Endothelial cell of umbilical vein (primary cell): ENCODE data around the gene KLF1. TPM values are rescaled to one million over a fixed set of nuclear protein-coding genes. Genes with fewer than 3 reads are reported as not detected.

Source experiments
- BruUV-seq: library from RNA; stranded (reverse); fragments of 400-500 nt; replicated peaks from 2 replicates; lab custom pipeline; 2021; lab: Mats Ljungman, UMichigan
- CTCF ChIA-PET: fragments of 300-600, 350-600 bp; sonication (Branson Sonifier 250); formaldehyde crosslinking; loops from one replicate; lab custom pipeline; 2021; ENCODE audit warnings: antibody characterized with exemption, inconsistent platforms; lab: Charles Lee
- POLR2A ChIA-PET: fragments of 300-600, 350-600 bp; sonication (Branson Sonifier 250); formaldehyde crosslinking; loops from one replicate; lab custom pipeline; 2021; ENCODE audit warnings: antibody characterized with exemption, inconsistent platforms; lab: Charles Lee
- DNase-seq: peaks from one replicate; pipeline ENCODE4 v3.0.0-alpha.2; 2011; ENCODE audit warnings: low read depth, low spot score
- FAIRE-seq: peaks from 2 replicates; lab custom pipeline; 2011; peaks lifted over from hg19 to GRCh38; lab: Jason Lieb, UNC
- H2AFZ ChIP-seq: 2 replicates; pipeline ENCODE4 v1.6.0; 2012; ENCODE audit warnings: low read depth, low read length, control low read depth, inconsistent platforms
- H3K27ac ChIP-seq: 2 replicates; pipeline ENCODE4 v1.5.1; 2011; ENCODE audit warnings: low read depth, mild to moderate bottlenecking, control low read depth, low read length, moderate library complexity; ENCODE audit not compliant: insufficient read depth
- H3K27me3 ChIP-seq, 2 experiments: 2 replicates each; pipeline versions ENCODE4 v1.6.0 to v1.6.1; 2011; ENCODE audit warnings: low read length in 2 of 2, mixed read lengths in 1 of 2; ENCODE audit not compliant: control insufficient read depth in 2 of 2, insufficient read depth in 2 of 2
- H3K36me3 ChIP-seq, 2 experiments: 2 replicates in 1 of 2; 3 replicates in 1 of 2; pipeline ENCODE4 v1.5.1; 2011; ENCODE audit warnings: low read length in 2 of 2, mild to moderate bottlenecking in 1 of 2, moderate library complexity in 1 of 2; ENCODE audit not compliant: control insufficient read depth in 2 of 2, insufficient read depth in 2 of 2; ENCODE audit errors: extremely low read depth in 1 of 2
- H3K4me1 ChIP-seq: 3 replicates; pipeline ENCODE4 v1.5.1; 2011; ENCODE audit warnings: mild to moderate bottlenecking, low read length; ENCODE audit not compliant: control insufficient read depth, insufficient read depth; ENCODE audit errors: extremely low read depth
- H3K4me2 ChIP-seq: 2 replicates; pipeline ENCODE4 v1.6.1; 2011; ENCODE audit warnings: low read length, control low read depth, mixed read lengths; ENCODE audit not compliant: insufficient read depth
- H3K4me3 ChIP-seq, 3 experiments: fragments of 200-600 bp in 1 of 3; sonication (generic), shearing (Covaris generic) in 1 of 3; replicated peaks in 1 of 3; 2 replicates each; pipeline ENCODE4 v1.5.1; 2011 to 2016; ENCODE audit warnings: control low read depth in 3 of 3, low read length in 3 of 3, mild to moderate bottlenecking in 2 of 3, inconsistent platforms in 1 of 3, low read depth in 1 of 3, moderate library complexity in 1 of 3; ENCODE audit not compliant: insufficient read depth in 1 of 3
- H3K79me2 ChIP-seq: 2 replicates; pipeline ENCODE4 v1.6.0; 2012; ENCODE audit warnings: low read length, inconsistent platforms; ENCODE audit not compliant: control insufficient read depth, insufficient read depth
- H3K9ac ChIP-seq: replicated peaks from 2 replicates; pipeline ENCODE3; 2011; ENCODE audit warnings: low read length, control low read depth; ENCODE audit not compliant: insufficient read depth; ENCODE audit errors: extremely low read depth
- H3K9me1 ChIP-seq: replicated peaks from 3 replicates; pipeline ENCODE4 v1.6.0; 2011; ENCODE audit warnings: mild to moderate bottlenecking, low read length; ENCODE audit not compliant: control insufficient read depth, insufficient read depth; ENCODE audit errors: extremely low read depth
- H3K9me3 ChIP-seq: replicated peaks from 2 replicates; pipeline ENCODE4 v1.5.1; 2012; ENCODE audit warnings: low read length, inconsistent platforms; ENCODE audit not compliant: control insufficient read depth, insufficient read depth
- H4K20me1 ChIP-seq: replicated peaks from 2 replicates; pipeline ENCODE3; 2011; ENCODE audit warnings: mild to moderate bottlenecking, low read length; ENCODE audit not compliant: control insufficient read depth, insufficient read depth; ENCODE audit errors: extremely low read depth
- CTCF ChIP-seq, 2 donors: IDR thresholded peaks; 1 replicate in 1 of 2; 2 replicates in 1 of 2; pipeline ENCODE4 v1.5.1; 2011; ENCODE audit warnings: low read length in 2 of 2, mild to moderate bottlenecking in 2 of 2, moderate library complexity in 2 of 2, control low read depth in 1 of 2, inconsistent platforms in 1 of 2, low read depth in 1 of 2; ENCODE audit not compliant: insufficient read depth in 1 of 2; ENCODE audit errors: extremely low read depth in 1 of 2
- EZH2 ChIP-seq: IDR thresholded peaks from 2 replicates; pipeline ENCODE4 v1.6.1; 2012; ENCODE audit warnings: borderline replicate concordance, low read depth, mild to moderate bottlenecking, moderate library complexity, low read length, inconsistent platforms; ENCODE audit not compliant: severe bottlenecking
- FOS ChIP-seq: IDR thresholded peaks from 2 replicates; pipeline ENCODE4 v1.6.1; 2011; ENCODE audit warnings: mild to moderate bottlenecking, low read length, moderate library complexity, borderline replicate concordance; ENCODE audit not compliant: insufficient read depth
- GATA2 ChIP-seq: IDR thresholded peaks from 2 replicates; pipeline ENCODE4 v1.7.0; 2011; ENCODE audit warnings: low read depth, mild to moderate bottlenecking, moderate library complexity, mixed read lengths, low read length; ENCODE audit not compliant: insufficient read length, insufficient read depth
- JUN ChIP-seq: IDR thresholded peaks from 2 replicates; pipeline ENCODE4 v1.6.1; 2011; ENCODE audit warnings: borderline replicate concordance, low read depth; ENCODE audit not compliant: insufficient read length, insufficient read depth
- MYC ChIP-seq: IDR thresholded peaks from one replicate; pipeline ENCODE4 v1.6.1; 2011; ENCODE audit warnings: mild to moderate bottlenecking, low read depth, low read length
- POLR2A ChIP-seq: IDR thresholded peaks from 2 replicates; pipeline ENCODE4 v1.6.1; 2012; ENCODE audit warnings: low read depth, mild to moderate bottlenecking, control low read depth, low read length
- POLR2AphosphoS5 ChIP-seq: IDR thresholded peaks from 2 replicates; pipeline ENCODE4 v1.6.1; 2012; ENCODE audit warnings: low read depth, mild to moderate bottlenecking, control low read depth, low read length, moderate library complexity; ENCODE audit not compliant: insufficient read depth
- dilution Hi-C: fragments of 300-500 bp; cut with MboI; formaldehyde crosslinking; loops from one replicate; pipeline ENCODE4 v1.15.0; 2019; ENCODE audit warnings: low sequenced_read_pairs; ENCODE audit not compliant: extremely low pct_ligation_motif_present
- intact Hi-C: fragments of 100-400 bp; cut with micrococcal nuclease; formaldehyde crosslinking; loops from one replicate; pipeline ENCODE4 v1.10.0; 2022
- polyA plus RNA-seq, 4 experiments: library from polyadenylated mRNA; depleted of rRNA in 3 of 4; stranded (reverse) in 3 of 4; unstranded in 1 of 4; fragments of >200 nt; gene quantifications; 2 replicates each; pipeline versions ENCODE4 v1.2.1 to v1.2.3, GENCODE V29; 2011 to 2012; ENCODE audit warnings: missing spikeins in 1 of 4
- total RNA-seq: library from RNA; stranded (reverse); gene quantifications from 2 replicates; pipeline ENCODE4 v1.2.3, GENCODE V29; 2021
- TF ChIP-seq, protein P1 (sequence below): IDR thresholded peaks from 2 replicates; pipeline ENCODE4 v1.6.1; 2011; ENCODE audit not compliant: insufficient read depth, insufficient read length

Gene KLF1
- total and polyA plus RNA-seq, 2 donors (not counting 3 experiments of a cell fraction or from before 2014, with no cell fraction given), result not detected

- no peak for DNase-seq
- Histone ChIP-seq H3K9me3 (no peaks in the 10 kb centered on the region), H3K4me3 (no peak overlapping the region), H3K27me3 (peaks cover 0 to 1% of the 10 kb centered on the region in 2 experiments), H3K4me2 (no peak overlapping the region), H4K20me1 (no peaks in the 10 kb centered on the region), H3K36me3 (no peaks in the 10 kb centered on the region), H3K9me1 (no peaks in the 10 kb centered on the region), H2AFZ (no peak overlapping the region), H3K27ac (no peak overlapping the region), H3K79me2 (no peaks in the 10 kb centered on the region), H3K4me1 (no peaks in the 10 kb centered on the region), H3K9ac (no peak overlapping the region)
- no TSS peak for BruUV-seq
- FAIRE-seq, result no peak
- ChIA-PET POLR2A (interaction anchor here (0.7 to 1.0 kb wide), 2 partner anchors 12 to 65 kb away, joined by 4 to 5 read pairs; partner anchors contain the start of gene JUNB), CTCF (no interaction called here)
- TF ChIP-seq, protein P1, sequence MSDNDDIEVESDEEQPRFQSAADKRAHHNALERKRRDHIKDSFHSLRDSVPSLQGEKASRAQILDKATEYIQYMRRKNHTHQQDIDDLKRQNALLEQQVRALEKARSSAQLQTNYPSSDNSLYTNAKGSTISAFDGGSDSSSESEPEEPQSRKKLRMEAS, result no peak
- no peak for TF ChIP-seq POLR2AphosphoS5
- no peak for TF ChIP-seq GATA2
- TF ChIP-seq CTCF (IDR thresholded peaks at IDR 0.05; ENCODE audit: extremely low read depth in 1 of 2, insufficient read depth in 1 of 2, low read depth in 1 of 2, low read length in 2 of 2), result no peak
- no peak for TF ChIP-seq MYC
- TF ChIP-seq JUN, result no peak
- no peak for TF ChIP-seq FOS
- TF ChIP-seq POLR2A, result no peak
- TF ChIP-seq EZH2, result no peak
- dilution Hi-C loops (no loop called here), intact Hi-C loops (no loop called here)
Observed at GRCh38 chr19:12856653-12857052, 30.3 kb downstream of the KLF1 start.
